Measurements from ENCODE around the gene ACTN4.

The ACTN4 gene

DNA sequence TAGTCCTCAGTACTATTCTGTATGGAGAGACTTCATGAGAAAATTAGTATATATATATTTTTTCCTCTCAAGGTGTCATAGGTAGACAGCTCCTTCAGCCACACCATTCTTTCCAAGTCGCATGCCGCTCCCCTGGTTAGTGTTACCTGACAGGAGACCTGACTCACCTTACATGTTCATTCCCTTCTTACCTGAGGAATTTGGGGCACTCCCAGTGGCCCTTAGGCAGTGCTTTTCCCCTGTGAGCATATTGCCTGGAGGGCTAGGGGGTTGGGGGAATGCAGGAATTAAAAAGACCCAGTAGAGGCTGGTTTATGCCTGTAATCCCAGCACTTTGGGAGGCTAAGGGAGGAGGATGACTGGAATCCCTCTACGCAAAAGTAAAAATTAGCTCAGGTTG, 9.0 kb upstream of the ACTN4 start:
- no peak for DNase-seq

- DNase-seq: no peak
Measured at GRCh38 chr19:38639679-38640078, 7.8 kb upstream of the ACTN4 start.

GRCh38 chr19:38640368-38640767, 7.1 kb upstream of the ACTN4 start:
- DNase-seq: no peak

DNA sequence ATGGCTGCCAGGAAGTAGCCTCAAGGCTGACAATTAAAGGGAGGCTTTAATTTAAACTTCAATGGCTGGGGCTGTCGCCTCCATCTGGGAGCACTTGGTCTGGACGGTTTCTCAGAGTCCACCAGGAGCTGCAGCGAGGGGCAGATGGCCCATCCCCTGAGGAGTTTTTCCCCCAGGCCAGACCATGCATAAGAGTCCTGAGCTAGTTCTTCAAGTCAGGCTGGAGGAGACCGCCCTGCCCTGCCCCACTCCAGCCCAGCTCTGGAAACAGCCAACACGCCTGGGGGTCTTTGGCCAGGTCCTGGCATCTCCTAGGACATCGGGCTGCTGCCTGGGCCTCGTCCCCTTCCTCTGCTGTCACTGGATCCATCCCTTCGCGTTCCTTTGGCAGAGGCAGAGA, 5.3 kb upstream of the ACTN4 start:
- no peak for DNase-seq

DNA sequence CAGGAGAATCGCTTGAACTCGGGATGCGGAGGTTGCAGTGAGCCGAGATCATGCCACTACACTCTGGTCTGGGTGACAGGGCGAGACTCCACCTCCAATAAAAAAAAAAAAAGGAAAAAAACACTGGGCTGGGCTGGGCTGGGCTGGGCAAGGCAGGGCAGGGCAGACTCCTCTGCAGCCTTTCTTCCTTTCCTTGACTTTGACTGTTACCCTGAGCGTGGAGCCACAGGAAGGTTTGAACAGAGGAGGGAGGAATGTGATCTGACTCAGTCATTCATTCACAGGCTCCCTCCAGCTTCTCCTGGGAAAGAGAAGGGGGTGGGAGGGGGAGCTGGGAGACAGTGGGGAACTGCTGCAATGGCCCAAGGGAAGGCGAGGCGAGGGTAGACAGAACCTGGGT, 2.7 kb upstream of the ACTN4 start:
- DNase-seq: no peak

DNA sequence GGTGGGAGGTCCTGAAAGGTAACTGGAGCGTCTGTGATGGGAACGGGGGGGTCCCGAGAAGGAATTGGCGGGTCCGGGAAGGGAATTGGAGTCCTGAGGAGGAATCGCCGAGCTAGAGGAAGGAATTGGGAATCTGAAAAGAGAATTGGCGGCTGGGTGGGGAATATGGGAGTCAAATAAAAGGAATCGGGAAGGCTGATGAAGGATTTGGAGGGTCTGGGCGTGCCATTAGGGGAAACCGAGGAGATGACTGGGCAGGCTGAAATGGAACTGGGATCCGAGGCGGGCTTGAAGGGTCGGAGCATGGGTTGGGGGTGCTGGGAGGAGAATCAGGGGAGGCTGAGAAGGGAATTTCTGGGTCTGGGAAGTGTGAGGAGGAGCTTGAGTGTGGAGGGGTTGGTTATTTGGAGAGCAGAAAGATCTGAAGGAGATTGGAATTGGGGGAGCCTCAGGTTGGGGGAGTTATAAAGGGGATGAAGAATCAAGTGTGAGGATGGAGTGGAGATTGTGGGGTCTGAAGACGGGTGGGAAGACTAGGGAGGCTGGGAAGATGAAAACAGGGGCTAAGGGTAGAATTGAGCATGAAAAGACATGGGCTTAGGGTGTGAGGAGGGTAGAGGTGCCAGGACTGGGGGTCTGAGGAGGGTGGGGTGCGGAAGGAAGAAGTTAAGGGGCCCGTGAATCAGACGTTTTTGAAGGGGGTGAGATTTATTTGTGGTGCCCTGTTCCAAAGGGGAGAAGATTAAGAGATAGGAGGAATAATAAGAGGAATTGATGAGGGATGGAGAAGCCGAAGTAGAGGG, 718 bp downstream of the ACTN4 start:
- DNase-seq: no peak

- no peak for DNase-seq
Measured at GRCh38 chr19:38648769-38649304, 1.4 kb downstream of the ACTN4 start.

- DNase-seq: no peak
Measured at GRCh38 chr19:38649305-38650171, 2.1 kb downstream of the ACTN4 start.

DNA sequence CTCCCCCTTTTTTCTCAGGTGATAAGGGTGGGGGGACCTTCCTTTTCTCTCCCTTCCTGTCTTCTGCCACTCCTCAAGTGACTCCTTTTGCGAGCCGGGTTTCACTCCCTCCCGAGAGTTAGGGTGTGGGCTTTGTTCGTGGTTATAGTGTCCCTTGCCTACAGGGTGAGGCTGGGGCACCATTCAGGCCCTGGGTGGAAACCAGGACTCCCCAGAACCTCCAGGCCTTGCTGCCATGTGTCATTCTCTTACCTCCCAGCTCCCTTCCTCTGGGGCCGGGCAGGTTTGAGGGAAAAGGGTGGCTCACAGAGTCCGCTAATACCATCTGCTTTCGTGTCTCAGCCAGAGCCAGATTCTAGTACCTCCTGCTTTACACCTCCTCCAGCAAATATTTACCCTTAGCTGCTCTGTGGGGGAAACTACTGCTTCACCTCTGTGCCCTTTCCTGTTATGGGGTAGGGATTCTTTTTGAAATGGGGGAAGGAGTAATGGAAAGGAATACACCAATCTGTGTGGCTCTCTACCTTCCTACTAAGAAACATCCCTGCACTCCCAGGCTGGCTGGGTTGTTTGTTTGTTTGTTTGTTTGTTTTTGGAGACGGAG, 2.8 kb downstream of the ACTN4 start:
- DNase-seq: no peak

GRCh38 chr19:38650911-38651584, 3.6 kb downstream of the ACTN4 start:
- DNase-seq: no peak

DNA sequence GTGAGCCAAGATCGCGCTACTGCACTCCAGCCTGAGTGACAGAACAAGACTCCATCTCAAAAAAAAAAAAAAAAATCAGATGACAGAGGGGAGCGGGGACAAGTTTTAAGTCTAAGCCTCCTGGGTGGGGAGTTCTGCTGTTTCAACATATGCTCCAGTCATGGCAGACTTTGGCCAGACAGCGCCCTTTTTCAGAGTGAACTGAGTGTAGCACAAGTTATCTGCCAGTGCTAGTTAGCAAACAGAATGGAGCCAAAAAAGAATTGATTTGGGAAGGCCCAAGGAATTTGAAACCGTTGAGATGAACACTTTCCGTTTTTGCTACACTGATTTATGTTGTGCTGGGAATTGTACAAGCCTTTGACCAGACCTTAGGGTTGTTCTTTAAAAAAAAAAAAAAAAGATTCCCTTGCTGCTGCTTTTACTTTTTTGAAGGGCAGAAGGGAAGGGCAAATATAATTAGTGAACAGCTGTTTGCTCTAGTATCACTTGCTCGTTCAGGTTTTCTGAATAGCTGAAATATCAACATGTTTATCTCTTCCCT, 5.7 kb downstream of the ACTN4 start:
- DNase-seq: no peak

DNA sequence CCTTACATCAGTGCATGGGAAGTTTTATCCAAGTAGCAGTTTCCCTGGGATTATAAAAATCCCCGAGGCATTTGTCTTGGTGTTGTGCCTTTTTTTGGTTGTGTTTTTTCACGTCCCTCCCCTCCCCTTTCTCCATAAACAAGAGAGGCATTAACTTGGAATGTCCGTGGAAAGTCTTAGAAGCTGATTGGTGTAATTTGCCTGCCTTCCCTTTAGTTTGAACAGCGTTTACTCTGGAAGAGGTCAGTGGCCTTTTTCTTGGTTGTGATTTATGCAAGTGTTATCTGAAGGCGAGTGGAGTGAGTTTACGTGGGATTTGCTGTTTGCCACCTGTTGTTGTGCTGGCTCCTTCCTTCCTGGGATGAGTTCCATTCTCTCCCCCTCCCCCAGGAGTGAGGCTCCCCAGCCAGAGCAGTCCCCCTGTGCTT, 7.2 kb downstream of the ACTN4 start:
- no peak for DNase-seq

- DNase-seq: no peak
Measured at GRCh38 chr19:38655148-38655824, 7.8 kb downstream of the ACTN4 start.

GRCh38 chr19:38656171-38656981, 8.9 kb downstream of the ACTN4 start:
- no peak for DNase-seq

- DNase-seq: no peak
Measured at GRCh38 chr19:38657633-38658222, 10.3 kb downstream of the ACTN4 start.

GRCh38 chr19:38658462-38659306, 11.2 kb downstream of the ACTN4 start:
- DNase-seq: no peak

DNA sequence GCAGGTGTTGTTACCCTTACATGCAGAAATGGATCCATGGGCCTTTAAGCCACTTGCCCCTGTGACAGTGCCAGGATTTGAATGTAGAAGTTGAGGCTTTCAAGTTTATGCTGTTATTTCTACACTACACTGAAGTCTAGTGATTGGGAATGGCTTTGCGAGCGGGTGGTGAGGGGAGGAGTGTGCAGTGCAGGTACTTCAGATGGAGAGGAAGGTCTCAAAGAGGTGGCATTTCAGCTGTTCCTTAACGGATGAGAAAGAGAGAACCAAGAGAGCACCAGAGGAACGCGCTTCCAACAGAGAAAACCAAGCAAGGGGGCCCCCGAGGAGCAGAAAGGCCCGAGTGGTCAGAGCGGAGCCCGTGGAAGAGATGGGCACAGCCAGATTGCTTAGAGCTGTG, 13.3 kb downstream of the ACTN4 start:
- DNase-seq: no peak

DNA sequence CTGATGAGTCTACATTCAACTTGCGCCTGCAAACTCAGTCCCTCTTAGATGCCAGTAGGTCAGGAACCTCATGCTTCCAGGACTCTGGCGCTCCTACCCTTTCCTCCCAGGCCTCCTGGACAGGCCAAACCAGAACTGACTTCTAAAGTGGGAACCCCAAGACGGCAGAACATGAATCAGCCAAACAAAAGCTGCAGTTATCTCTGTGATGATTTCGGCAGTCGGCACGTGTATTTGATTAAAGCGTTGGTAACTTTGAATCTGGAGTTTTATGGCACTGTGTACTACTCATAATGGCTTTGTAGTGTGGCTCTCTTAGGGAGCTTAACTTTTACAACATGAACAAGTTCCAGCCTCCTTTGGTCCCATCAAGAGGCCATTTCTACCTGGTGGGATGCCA, 13.7 kb downstream of the ACTN4 start:
- DNase-seq: no peak

DNA sequence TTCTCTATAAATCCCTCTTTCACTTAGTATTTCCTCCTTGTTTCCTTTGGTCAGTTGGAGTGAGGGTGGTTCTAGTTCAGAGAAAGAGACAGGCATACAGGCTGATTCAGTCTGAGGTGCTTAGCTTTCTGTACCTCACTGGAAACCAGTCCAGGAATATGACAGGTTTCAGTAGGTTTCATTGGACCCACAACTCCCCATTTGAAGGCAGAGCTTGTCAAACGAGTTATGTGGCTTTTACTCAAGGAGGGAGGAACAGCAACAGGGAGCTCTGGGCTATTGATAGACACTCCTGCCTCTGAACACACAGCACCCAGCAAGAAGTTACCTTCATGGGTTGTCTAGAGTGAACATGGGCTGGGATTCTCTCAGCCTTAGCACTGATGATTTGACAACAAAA, 14.5 kb downstream of the ACTN4 start:
- DNase-seq: no peak

Data from NK-92 treated with Interleukin-12 subunit alpha and Interleukin-12 subunit beta, amount 100 ng/mL, for 24 hours (cell line).